Measurements from ENCODE around the gene RPL5.

RPL5 gene

DNA sequence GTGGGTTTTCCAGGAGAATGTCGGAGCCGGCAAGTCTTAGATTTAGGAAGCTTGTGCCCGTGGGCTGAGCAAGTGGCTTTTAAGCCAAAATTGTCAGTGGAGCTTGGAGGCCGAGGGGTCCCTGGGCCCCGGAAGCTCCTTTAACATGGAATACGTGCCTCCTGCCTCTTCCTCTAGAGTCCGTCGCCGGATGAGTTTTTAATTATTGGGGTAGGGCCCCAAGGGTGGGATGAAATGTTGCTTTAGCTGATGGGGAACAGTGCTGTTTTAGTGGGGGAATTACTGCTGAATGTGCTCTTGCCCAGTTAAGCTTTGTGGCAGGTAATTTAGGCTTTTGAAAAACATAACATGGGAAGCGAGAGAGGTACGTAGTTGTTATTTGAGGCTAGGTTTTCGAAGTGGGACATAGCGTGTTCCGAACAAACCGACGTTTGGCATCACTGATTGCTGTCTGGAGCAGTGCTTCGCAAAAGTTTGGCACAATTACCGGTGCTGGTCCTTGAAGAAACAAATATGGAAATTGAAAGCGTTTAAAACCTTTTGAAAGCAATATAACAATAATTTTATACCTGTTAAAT, 786 bp downstream of the RPL5 start:
- peaks cover 32% of the 10 kb centered on the region; the same call in 1 of the 2 replicates for H4K20me1 ChIP-seq (ENCODE audit: insufficient read depth)
- peaks cover 57% of the 10 kb centered on the region for H3K79me2 ChIP-seq (ENCODE audit: insufficient read depth, low read depth)

DNA sequence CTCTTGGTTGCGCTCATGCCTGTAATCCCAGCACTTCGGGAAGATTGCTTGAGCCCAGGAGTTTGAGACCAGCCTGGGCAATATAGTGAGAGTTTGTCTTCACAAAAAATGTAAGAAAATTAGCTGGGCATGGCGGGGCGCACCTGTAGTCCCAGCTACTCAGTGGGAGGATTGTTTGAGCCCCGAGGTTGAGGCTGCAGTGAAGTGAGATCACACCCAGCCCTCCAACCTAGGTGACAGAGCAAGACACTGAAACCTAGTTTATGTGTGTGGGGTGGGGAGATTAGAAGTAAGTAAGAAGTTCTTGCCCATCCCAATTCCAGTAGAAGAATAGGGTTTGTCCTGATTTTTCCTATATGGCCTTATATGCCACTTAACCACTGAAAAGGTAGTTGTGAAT, 2.0 kb downstream of the RPL5 start:
- H3K4me2 ChIP-seq = peak overlapping the region; percentile 98
- peaks cover 28% of the 10 kb centered on the region; the same call in 1 of the 2 replicates for H3K36me3 ChIP-seq (ENCODE audit: insufficient read depth)
- peaks cover 44% of the 10 kb centered on the region for H4K20me1 ChIP-seq (ENCODE audit: insufficient read depth)
- H3K79me2 ChIP-seq (ENCODE audit: insufficient read depth, low read depth) = peaks cover 70% of the 10 kb centered on the region
- H2AFZ ChIP-seq (ENCODE audit: low read depth) = no peak overlapping the region
- H3K9ac ChIP-seq = peak overlapping the region; percentile 97; the same call in 1 of the 2 replicates
- peaks cover 47% of the 10 kb centered on the region for H3K4me1 ChIP-seq (ENCODE audit: low read depth, poor library complexity, severe bottlenecking)
- peak overlapping the region; percentile 87; the same call in 1 of the 2 replicates for H3K27ac ChIP-seq
- H3K4me3 ChIP-seq (IDR thresholded peaks at IDR 0.05; ENCODE audit: insufficient read depth, low read depth, low read length) = no peak overlapping the region
- no peaks in the 10 kb centered on the region for H3K27me3 ChIP-seq (ENCODE audit: insufficient read depth, low read depth)
- TF ChIP-seq, protein P1, sequence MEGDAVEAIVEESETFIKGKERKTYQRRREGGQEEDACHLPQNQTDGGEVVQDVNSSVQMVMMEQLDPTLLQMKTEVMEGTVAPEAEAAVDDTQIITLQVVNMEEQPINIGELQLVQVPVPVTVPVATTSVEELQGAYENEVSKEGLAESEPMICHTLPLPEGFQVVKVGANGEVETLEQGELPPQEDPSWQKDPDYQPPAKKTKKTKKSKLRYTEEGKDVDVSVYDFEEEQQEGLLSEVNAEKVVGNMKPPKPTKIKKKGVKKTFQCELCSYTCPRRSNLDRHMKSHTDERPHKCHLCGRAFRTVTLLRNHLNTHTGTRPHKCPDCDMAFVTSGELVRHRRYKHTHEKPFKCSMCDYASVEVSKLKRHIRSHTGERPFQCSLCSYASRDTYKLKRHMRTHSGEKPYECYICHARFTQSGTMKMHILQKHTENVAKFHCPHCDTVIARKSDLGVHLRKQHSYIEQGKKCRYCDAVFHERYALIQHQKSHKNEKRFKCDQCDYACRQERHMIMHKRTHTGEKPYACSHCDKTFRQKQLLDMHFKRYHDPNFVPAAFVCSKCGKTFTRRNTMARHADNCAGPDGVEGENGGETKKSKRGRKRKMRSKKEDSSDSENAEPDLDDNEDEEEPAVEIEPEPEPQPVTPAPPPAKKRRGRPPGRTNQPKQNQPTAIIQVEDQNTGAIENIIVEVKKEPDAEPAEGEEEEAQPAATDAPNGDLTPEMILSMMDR (conservative IDR thresholded peaks at IDR 0.05; ENCODE audit: low read depth, low read length) = no peak

More for the DNA sequence above, 786 bp downstream of the RPL5 start:
- TF ChIP-seq, protein P1 (conservative IDR thresholded peaks at IDR 0.05; ENCODE audit: low read depth, low read length) = no peak
- peaks cover 24% of the 10 kb centered on the region; the same call in 1 of the 2 replicates for H3K36me3 ChIP-seq (ENCODE audit: insufficient read depth)
- H3K27me3 ChIP-seq (ENCODE audit: insufficient read depth, low read depth) = no peaks in the 10 kb centered on the region
- H3K9ac ChIP-seq = peak overlapping the region; percentile 97
- peak overlapping the region; percentile 98 for H3K4me2 ChIP-seq
- H2AFZ ChIP-seq (ENCODE audit: low read depth) = peak overlapping the region; percentile 61; the same call in 1 of the 2 replicates
- peak overlapping the region; percentile 68 for H3K4me3 ChIP-seq (IDR thresholded peaks at IDR 0.05; ENCODE audit: insufficient read depth, low read depth, low read length)
- H3K27ac ChIP-seq = peak overlapping the region; percentile 87
- peaks cover 43% of the 10 kb centered on the region for H3K4me1 ChIP-seq (ENCODE audit: low read depth, poor library complexity, severe bottlenecking)

DNA sequence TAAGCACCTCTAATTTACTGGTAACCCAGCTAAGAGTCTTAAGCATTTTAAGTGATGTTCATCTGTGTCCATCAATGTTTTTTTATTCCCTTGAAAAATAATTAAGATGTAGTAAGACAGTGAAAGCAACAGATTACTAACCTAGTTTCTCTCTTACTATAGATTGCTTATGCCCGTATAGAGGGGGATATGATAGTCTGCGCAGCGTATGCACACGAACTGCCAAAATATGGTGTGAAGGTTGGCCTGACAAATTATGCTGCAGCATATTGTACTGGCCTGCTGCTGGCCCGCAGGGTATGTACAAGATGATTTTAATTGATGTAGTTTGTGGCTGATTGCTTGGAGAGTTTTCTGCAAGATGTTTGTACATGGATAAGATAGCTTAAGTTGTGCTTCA, 2.8 kb downstream of the RPL5 start:
- Histone ChIP-seq H3K4me1 (ENCODE audit: low read depth, poor library complexity, severe bottlenecking) (peaks cover 47% of the 10 kb centered on the region), H4K20me1 (ENCODE audit: insufficient read depth) (peaks cover 51% of the 10 kb centered on the region)

DNA sequence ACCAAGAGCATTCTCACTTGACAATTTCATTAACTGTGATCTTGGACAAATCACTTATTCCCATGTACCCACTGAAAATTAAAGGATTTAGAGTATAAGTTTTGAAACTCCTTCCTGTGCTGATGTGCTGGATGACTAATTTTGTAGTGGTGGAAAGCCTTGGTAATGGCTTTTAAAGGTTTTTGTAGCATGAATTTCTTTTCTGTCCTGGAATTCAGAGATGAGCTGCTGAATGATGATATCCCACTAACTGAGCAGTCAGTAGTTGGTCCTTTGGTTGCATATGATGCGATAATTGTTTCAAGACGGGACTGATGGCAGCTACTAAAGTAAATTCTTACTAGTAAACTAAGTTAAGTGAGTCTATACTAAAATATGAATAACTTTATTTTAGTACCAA, 5.2 kb downstream of the RPL5 start:
- H3K4me2 ChIP-seq = no peak overlapping the region
- no peak overlapping the region for H3K27ac ChIP-seq
- H3K4me1 ChIP-seq (ENCODE audit: low read depth, poor library complexity, severe bottlenecking) = peaks cover 47% of the 10 kb centered on the region
- no peak overlapping the region for H2AFZ ChIP-seq (ENCODE audit: low read depth)
- H3K4me3 ChIP-seq (IDR thresholded peaks at IDR 0.05; ENCODE audit: insufficient read depth, low read depth, low read length) = no peak overlapping the region
- H4K20me1 ChIP-seq (ENCODE audit: insufficient read depth) = peaks cover 61% of the 10 kb centered on the region
- peaks cover 36% of the 10 kb centered on the region; the same call in 1 of the 2 replicates for H3K36me3 ChIP-seq (ENCODE audit: insufficient read depth)
- TF ChIP-seq, protein P1 (conservative IDR thresholded peaks at IDR 0.05; ENCODE audit: low read depth, low read length) = no peak
- no peak overlapping the region for H3K9ac ChIP-seq
- H3K27me3 ChIP-seq (ENCODE audit: insufficient read depth, low read depth) = no peaks in the 10 kb centered on the region
- H3K79me2 ChIP-seq (ENCODE audit: insufficient read depth, low read depth) = peaks cover 81% of the 10 kb centered on the region

More for the DNA sequence above, 2.8 kb downstream of the RPL5 start:
- TF ChIP-seq, protein P1 (conservative IDR thresholded peaks at IDR 0.05; ENCODE audit: low read depth, low read length) = no peak
- Histone ChIP-seq H3K4me2 (peak overlapping the region; percentile 98), H2AFZ (ENCODE audit: low read depth) (no peak overlapping the region), H3K4me3 (IDR thresholded peaks at IDR 0.05; ENCODE audit: insufficient read depth, low read depth, low read length) (no peak overlapping the region), H3K9ac (peak overlapping the region; percentile 12; the same call in 1 of the 2 replicates), H3K79me2 (ENCODE audit: insufficient read depth, low read depth) (peaks cover 77% of the 10 kb centered on the region), H3K27ac (no peak overlapping the region; the same call in 1 of the 2 replicates), H3K27me3 (ENCODE audit: insufficient read depth, low read depth) (no peaks in the 10 kb centered on the region), H3K36me3 (ENCODE audit: insufficient read depth) (peaks cover 29% of the 10 kb centered on the region; the same call in 1 of the 2 replicates)
